GM18951 (cell line): Measurements from ENCODE around the gene NDUFA8.

Source experiments
- POLR2A ChIP-seq: IDR thresholded peaks from 4 replicates; pipeline ENCODE4 v1.6.1; 2011; ENCODE audit warnings: mild to moderate bottlenecking; ENCODE audit not compliant: insufficient read length, insufficient read depth; ENCODE audit errors: extremely low read depth
- in situ Hi-C: fragments of 300-500 bp; cut with MboI; formaldehyde crosslinking; loops from one replicate; pipeline ENCODE4 v1.12.0; 2022; ENCODE audit warnings: low sequenced_read_pairs, mixed read lengths, inconsistent platforms; ENCODE audit not compliant: unreplicated experiment

The NDUFA8 gene

DNA sequence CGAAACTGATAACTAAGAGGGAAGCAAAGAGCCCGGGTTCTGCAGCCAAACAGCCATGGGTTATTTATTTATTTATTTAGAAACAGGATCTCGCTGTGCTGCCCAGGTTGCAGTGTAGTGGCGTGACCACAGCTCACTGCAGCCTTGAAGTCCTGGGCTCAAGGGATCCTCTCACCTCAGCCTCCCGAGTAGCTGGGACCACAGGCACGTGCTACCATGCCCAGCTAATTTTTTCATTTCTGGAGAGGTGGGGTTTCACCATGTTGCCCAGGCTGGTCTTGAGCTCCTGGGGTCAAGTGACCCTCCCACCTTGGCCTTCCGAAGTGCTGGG, 24.1 kb downstream of the NDUFA8 start:
- TF ChIP-seq POLR2A, result no peak
- in situ Hi-C loops, result no loop called here

DNA sequence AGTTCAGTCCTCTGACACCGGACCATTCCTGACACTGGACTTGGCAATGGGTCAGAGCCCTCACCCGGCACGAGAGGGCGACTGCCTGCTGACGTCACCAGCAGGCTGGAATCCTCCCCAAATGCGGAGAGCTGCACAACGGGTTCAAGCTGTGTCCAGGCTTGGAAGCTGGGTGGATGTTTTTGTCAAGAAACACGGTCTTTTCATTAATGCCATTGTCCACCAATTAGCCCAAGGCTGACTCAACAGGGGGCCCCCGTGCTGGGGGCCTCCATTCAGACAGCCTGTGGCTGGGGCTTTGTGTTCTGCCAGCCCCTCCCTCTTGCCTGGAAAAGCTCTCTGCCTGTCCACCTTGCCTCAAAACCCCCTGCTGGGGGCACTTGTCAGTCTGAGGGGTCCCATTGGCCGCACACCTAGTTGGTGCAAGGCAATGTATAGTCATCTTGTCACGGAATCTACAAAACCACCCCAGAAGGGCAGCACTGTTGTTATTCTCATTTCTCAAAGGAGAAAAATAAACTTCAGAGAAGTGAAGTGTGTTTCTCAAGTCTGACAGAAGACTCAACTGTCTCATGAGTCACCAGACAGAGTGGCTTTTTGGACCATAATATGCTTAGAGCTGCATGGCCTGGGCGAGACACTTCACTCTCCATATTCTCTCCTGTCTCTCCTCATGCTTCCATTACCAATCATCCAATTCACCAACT, 24.6 kb downstream of the NDUFA8 start:
- no peak for TF ChIP-seq POLR2A
- in situ Hi-C loops, result no loop called here

DNA sequence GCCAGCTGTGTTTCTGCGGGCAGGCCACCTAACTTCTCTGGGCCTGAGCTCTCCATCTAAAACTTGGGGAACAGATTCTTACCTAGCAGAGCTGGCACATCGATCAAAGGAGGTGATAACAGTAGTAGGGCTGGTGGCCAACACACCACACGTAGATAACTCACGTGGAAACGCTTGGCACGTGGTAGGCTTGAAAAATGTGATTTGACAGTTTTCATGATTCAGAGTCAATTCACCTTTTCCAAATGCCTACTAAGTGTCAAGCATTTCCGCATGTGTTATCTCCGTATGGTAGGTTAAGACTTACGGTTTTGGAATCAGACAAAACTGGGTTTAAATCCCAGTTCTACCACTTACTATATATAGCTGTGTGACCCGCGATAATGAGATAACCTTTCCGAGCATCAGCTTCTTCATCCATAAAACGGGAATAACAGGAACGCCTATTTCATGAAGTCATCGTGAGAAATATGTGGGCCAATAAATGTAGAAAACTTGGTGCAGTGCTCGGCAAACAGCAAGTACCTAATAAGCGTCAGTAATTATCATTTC, 25.5 kb downstream of the NDUFA8 start:
- no peak for TF ChIP-seq POLR2A

DNA sequence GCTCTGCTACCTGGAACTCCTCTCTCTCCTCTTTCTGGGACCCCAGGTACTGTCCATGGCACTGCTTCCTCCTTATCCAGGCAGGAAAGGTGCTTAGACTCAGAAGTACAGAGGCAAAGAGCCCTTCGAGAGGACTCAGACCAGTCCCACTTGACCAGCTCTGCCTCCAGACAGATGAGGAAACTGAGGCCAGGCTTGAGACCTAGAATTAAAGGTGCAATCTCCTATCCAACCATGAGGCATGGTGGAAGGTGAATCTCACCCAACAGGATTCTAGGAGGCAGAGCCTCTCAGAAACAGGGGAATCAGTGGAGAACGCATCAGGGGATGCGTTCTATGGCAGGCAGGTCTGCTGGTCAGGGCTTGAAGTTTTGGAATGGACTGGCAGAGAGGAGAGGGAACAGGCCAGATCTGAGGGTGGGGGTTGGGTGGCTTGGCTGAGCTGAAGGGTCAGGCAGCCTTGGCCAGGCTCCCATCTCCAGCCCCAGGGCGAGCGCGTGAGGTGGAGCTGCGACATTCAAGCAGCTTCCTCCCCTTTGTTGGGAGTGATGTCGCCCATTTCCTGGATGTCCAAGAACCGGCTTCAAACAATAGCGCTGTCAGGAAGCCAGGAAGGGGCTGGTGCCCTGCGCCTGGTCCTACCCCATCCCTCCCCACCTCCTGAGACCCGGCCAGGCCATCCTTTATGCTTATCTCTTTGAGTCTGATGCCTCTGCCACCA, 26.2 kb downstream of the NDUFA8 start:
- in situ Hi-C loops, result no loop called here
- no peak for TF ChIP-seq POLR2A

More for the DNA sequence above, 25.5 kb downstream of the NDUFA8 start:
- in situ Hi-C loops, result no loop called here

DNA sequence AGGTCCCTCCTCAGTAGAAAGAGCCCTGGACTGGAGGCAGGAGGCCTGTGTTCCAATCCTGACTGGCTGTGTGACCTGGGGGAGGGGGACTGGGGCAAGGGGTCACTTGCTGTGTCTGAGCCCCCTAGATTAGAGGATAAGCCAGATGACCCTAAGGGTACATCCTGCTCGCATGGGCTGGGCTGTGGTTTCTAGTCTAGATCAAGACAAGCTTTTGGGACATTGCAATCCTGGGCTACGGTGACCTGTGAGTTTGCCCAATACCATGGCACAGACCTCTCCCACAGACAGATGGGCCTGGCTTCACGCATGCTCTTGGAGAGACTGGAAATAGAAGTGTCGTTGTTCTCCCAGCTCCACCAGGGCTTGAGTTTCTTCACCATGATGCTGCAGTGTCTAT, 27.0 kb downstream of the NDUFA8 start:
- TF ChIP-seq POLR2A, result no peak
- in situ Hi-C loops, result no loop called here

DNA sequence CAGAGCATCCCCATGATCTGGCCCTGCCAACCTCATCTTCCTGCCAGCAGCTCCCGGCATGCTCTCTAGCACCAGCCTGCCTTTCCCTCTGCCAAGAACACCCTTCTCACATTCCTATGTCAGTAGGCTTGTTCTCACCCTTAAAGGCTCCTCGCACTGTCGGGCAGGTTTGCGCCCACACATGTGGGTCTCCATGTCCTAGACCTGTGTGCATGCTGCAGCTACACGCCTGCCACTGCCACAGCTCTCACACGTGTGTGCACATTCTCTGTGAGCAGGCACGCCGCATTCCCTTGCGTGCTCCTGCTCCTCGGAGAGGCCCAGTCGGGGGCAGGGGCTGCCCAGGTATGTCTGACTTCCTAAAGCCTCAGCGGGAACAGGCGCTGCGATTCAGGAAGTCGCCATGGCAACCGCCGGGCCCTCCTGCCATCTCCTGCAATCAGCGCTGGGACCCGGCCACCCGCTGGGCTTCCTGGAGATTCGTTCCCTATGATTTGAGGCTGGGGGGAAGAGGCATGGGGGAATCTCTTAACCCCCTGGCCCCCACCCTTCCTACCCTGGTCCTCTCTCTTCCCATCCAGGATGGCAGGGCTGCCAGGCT, 28.1 kb downstream of the NDUFA8 start:
- no peak for TF ChIP-seq POLR2A
- in situ Hi-C loops, result no loop called here

DNA sequence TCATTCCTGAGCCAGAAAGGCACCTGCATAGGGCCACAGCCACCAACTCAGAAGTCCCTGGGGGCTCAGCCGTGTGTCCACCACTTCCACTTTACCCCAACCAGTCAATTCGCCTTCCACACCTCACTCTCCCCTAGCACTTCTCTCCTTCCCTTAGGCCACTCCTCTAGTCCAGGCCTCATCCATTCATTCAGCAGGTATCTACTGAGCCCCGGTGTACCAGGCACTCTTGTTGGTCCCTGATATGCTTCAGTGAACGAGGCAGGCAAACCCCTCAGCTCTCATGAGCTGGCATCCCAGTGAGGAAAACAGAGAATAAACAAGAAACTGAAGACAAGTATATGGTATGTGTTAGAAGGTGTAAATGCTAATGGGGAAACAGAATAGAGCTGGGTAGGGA, 28.7 kb downstream of the NDUFA8 start:
- TF ChIP-seq POLR2A, result no peak
- in situ Hi-C loops, result no loop called here

DNA sequence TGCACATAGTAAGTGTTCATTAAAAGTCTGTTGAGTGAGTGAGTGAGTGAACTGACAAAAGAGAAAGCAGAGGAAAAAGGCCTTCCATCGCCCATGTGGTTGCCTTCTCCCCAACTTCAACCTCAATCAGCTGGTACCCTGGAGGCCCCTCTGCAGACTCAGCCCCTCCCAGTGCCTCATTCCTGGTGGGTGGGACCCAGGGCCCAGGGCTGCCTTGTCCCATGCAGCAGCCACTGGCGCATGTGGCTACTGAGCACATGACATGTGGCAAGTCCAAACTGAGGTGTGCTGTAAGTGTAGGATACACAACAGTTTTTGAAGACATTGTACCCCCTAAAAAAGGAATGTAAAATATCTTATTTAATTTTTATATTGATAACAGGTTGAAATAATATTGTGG, 29.6 kb downstream of the NDUFA8 start:
- TF ChIP-seq POLR2A, result no peak
- in situ Hi-C loops, result loop anchor here (10.0 kb wide), 1 partner anchor 325 kb away; no protein-coding TSS in a partner anchor

DNA sequence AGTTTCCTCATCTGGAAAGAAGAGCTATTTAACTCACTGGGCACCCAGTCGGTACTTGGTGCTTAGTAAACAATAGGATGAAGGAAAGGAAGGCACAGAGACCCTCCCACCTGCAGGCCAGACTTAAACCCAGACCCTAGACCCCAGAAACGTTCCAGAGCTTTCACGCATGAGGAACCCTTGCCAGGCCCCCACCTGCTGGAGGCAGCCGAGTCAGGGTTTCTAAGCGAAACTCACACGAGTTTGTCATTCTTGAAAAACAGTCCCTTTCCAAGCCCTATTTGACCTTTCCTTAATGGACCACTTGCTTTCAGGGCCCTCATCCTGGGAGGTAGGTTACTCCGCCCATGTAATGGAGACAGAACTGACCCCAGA, 30.6 kb downstream of the NDUFA8 start:
- no peak for TF ChIP-seq POLR2A
- in situ Hi-C loops, result loop anchor here (10.0 kb wide), 1 partner anchor 326 kb away; no protein-coding TSS in a partner anchor

DNA sequence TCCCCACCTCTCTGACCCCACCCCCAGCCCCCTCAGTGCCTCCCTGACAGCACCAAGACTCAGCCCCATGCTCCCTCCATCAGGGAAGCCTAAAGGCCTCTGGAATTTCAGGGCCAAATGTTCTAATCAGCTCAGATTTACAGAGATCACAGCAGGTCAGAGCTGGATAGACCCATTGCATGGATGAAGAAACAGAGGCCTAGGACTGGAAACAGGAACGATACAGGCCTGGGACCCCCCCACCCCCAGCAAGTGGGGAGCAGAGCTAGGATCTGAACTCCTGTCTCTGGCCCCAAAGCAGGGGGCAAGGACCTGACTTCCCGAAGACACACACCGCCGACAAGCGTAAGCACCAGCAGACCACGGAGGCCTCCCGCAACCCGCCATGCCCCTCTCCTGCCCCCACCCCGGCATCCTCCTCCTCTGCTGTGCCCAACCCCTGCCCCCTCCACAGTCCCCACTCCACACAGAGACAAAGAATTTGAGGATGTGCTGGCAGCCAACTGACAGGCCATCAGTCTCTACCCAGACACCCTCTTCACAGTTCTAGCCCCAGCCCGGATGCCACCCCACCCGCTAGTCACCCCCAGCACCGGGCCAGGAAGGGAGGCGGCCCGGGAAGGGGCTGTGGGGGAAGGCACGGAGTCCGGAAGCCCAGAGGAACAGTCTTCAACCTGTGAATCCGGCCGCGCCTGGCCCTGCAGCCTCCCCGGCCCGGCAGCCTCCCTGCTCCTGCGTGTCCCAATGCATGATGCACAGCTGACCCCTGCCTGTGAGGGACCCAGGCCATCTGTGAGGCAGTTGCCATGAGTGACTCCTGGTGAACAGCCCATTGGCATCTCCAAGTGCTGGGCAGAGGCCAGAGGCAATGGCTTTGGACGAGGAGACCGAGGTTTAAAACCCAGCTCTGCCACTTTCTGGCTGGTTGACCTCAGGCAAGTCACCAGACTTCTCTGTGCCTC, 31.3 kb downstream of the NDUFA8 start:
- in situ Hi-C loops, result loop anchor here (10.0 kb wide), 1 partner anchor 327 kb away; no protein-coding TSS in a partner anchor
- no peak for TF ChIP-seq POLR2A

DNA sequence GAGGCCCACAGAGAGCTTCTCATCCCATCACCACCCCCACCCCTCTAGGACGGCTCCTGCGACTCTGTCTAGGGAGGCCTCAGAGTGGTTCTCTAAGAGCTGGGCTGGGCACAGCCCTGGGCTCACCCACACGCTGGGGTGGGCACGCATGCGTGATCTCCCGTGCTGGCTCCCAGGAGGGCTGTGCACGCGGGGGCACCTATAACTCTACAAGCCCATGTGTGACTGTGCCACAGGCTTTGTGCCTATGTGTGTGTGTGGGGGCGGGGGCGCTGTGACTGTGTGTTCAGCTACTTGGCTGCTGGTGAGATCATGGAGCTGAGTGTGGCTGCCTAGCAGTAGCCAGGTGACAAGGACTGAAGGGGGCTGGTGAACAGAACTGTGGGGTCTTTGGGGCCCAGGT, 32.2 kb downstream of the NDUFA8 start:
- no peak for TF ChIP-seq POLR2A
- in situ Hi-C loops, result loop anchor here (10.0 kb wide), 1 partner anchor 327 kb away; no protein-coding TSS in a partner anchor

DNA sequence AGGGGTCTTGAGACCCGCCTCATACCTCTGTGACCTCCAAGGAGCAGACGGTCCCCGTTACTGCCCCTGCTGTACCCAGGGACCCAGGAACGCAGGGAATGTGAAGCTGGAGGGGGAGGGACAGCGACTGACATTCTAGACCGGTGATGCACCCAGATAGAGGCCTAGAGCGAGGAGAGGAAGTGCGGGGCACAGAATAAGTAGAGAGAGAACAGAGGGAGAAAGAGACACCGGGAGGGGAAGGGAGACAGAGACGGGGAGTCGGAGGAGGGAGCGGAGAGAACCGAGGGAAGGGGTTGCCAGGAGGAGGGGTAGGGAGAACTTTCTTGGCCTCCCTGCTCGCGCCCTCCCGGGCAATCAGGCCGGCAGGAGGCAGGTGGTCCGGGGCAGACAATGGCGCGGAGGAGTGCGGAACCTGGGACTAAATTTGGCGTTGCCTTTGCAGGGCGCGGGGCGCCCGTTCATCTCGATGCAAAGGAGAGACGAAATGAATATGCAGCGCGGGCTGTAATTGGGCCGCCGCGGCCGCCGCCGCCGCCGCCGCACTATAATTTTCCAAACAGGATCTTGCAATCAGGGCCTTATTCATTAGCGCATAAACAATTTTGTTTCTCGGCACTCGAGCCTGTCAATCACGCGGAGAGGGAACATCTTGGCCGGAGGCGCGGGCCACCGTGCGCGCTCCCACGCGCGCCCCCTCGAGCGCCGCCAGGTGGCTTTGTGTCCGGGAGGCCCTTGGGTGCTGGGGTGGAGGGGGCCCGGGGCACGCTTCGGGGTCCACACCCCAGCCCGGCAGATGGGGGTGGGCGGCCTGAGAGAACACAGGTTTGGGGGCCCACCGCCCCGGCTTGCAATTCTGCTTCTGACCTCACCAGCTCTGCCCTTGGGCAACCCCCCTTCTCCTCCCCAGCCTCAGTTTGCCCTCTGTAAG, 33.0 kb downstream of the NDUFA8 start:
- TF ChIP-seq POLR2A, result no peak
- in situ Hi-C loops, result loop anchor here (10.0 kb wide), 1 partner anchor 328 kb away; no protein-coding TSS in a partner anchor
